Measurements from ENCODE around the gene ERMARD.

Gene ERMARD

GRCh38 chr6:169803271-169803811 lies 51.9 kb downstream of the ERMARD start:
- DNase-seq = peak; percentile 41

GRCh38 chr6:169803816-169804340 lies 52.5 kb downstream of the ERMARD start:
- DNase-seq = no peak

GRCh38 chr6:169804427-169804826 lies 53.0 kb downstream of the ERMARD start:
- DNase-seq = no peak

DNA sequence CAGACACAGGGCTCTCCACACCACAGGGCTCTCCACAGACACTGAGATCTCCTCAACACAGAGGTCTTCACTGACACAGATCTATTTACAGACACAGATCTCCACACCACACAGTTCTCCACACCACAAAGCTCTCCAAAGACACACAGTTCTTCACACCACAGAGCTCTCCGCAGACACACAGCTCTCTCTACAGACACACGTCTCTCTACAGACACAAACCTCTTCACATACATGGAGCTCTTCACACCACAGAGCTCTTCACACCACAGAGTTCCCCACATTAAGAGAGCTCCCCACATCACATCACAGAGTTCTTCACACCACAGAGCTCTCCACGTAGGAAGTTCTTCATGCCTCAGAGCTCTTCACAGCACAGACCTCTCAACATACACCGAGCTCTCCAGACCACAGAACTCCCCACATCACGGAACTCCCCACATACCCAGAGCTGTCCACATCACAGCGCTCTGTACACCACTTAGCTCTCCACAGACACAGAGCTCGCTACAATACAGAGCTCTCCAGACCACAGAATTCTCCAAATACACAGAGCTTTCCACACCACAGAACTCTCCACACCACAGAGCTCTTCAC lies 53.9 kb downstream of the ERMARD start:
- DNase-seq = no peak

GRCh38 chr6:169806701-169807100 lies 55.3 kb downstream of the ERMARD start:
- DNase-seq = no peak

DNA sequence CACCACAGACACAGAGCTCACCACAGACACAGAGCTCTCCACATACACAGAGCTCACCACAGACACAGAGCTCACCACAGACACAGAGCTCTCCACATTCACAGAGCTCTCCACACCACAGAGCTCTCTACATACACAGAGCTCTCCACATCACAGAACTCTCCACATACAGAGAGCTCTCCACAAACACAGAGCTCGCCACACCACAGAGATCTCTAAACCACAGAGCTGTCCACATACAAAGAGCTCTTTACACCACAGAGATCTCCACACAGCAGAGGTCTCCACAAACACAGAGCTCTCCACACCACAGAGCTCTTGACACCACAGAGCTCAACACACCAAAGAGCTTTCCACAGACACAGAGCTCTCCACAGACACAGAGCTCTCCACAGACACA lies 55.8 kb downstream of the ERMARD start:
- no peak for DNase-seq

DNA sequence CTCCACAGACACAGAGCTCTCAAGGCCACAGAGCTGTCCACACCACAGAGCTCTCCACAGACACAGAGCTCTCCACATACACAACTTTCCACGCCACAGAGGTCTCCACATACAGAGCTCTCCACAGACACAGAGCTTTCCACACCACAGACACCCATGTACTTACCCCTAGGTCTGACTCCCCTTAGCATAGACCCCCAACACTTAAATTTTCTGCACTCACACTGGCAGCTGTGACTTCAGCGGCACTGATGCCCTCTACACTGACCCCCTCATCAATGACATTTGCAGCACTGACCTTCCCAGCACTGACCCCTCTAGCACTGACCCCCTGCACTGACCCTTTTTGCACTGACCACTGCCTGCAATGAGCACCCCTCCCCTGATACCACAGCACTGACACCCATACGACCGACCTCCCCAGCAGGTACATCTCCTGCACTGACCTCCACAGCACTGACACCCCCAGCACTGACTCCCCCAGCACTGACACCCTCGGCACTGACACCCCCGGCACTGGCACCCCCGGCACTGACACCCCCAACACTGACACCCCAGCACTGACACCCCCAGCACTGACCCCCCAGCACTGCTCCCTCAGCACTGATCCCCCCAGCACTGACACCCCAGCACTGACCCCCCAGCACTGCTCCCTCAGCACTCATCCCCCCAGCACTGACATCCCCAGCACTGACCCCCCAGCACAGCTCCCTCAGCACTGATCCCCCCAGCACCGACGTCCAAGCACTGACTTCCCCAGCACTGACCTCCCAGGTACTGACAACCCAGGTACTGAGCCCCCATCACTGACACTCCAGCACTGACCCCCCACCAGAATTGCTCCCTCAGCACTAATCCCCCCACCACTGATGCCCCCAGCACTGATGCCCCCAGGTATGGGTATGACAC lies 56.5 kb downstream of the ERMARD start:
- no peak for DNase-seq

GRCh38 chr6:169808608-169808967 lies 57.2 kb downstream of the ERMARD start:
- no peak for DNase-seq

DNA sequence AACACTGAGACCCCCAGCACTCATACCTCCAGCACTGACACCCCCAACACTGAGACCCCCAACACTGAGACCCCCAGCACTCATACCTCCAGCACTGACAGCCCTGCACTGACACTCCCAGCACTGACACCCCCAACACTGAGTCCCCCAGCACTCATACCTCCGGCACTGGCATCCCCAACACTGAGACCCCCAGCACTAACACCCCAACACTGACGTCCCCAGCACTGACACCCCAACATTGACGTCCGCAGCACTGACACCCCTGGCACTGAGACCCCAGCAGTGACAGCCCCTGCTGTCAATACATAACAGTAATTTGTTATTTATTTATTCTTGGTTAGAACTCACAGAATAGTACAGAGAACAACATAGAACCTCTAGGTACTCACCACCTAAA lies 58.0 kb downstream of the ERMARD start:
- DNase-seq = no peak

DNA sequence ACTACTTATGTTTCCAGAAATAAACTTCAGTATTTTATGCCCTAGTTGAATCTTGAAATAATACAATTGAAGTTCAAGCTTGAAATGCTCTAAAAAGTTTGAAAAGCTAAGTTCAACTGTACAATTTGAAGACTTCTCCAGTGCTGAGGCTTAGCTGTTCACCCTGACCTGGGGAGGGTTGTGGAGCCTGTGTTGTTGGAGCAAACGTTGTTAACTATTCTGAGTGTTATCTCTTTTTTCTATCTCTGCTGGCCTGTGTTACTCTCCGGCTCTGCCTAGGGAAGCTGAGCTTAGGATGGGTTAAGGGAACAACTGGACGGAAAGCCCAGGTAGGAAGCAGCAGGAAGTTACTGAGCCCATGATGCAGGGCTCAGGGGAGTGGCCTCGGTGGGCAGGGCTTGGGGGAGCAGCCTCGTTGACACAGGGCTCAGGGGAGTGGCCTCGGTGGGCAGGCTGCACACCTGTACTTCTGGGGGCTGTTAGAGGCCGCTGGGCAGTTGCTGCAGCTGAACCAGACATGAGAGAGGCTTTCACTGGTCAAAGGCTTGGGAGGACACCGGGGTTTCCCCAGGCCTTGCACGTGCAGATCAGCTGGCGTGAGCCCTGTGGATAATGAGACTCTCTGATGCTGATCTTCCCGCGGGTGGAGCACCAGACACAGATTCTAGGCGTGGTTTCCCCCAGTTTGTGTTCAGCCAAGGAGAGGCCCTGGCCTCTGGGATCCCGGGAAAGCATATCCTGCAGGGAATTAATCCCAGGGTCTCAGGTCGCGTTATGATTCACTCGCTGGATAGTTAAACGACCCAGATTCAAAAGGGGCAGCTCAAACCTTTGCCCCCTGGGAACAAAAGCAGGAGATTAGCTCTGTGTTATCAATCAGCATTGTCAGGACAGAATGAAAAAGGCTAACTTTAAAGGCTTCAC lies 58.9 kb downstream of the ERMARD start:
- DNase-seq = no peak

DNA sequence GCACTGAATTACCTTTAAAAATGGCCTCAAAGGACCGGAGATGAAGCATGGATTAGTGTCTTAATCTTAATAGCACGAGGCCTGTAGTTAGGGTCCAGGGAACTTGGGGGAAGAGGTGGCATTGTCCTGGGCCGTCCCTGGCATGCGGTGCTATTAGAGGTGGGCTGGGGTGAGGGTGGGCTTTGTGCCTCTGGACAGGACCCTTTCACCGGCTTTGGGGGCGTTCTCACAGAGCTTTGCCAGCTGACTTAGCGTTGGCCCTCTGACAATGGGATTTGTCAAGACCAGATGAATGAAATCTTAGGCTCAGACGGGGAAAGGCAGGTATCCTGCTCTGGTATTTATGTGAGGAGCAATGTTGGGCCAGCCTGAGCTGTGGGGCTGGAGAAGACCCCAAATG lies 59.6 kb downstream of the ERMARD start:
- DNase-seq = no peak

- DNase-seq = no peak
These were observed 60.3 kb downstream of the ERMARD start for GRCh38 chr6:169811521-169812256.

GRCh38 chr6:169812257-169812644 lies 60.8 kb downstream of the ERMARD start:
- no peak for DNase-seq

- DNase-seq = no peak
These were observed 62.5 kb downstream of the ERMARD start for GRCh38 chr6:169813969-169814368.

GRCh38 chr6:169816054-169816453 lies 64.6 kb downstream of the ERMARD start:
- DNase-seq = no peak

DNA sequence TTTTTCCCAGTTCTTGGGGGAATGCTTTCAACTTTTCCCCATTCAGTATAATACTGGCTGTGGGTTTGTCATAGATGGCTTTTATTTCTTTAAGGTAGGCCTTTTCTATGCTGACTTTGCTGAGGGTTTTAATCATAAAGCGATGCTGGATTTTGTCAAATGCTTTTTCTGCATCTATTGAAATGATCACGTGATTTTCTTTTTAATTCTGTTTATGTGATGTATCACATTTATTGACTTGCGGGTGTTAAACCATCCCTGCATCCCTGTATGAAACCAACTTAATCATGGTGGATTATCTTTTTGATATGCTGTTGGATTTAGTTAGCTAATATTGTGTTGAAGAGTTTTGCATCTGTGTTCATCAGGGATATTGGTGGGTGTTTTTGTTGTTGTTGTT lies 65.6 kb downstream of the ERMARD start:
- DNase-seq = no peak

- DNase-seq = no peak
These were observed 68.9 kb downstream of the ERMARD start for GRCh38 chr6:169820358-169820757.

DNA sequence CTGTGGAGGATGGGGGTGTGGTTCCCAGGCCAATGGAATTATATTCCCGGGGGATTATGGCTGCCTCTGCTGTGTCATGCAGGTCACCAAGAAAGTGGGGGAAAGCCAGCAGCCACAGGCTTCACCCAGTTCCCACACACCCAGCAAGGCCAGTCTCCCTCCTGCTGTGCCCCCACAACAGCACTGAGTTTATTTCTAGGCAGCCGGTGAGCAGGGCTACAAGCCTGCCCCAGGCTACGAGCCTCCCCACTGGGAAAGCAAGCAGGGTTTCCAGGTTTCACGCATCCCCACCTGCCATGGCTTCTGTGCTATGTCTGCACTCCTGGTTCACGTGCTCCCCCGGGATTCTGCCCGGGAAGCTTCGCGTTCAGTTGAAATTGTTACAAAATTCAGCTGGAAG lies 72.6 kb downstream of the ERMARD start:
- no peak for DNase-seq

DNA sequence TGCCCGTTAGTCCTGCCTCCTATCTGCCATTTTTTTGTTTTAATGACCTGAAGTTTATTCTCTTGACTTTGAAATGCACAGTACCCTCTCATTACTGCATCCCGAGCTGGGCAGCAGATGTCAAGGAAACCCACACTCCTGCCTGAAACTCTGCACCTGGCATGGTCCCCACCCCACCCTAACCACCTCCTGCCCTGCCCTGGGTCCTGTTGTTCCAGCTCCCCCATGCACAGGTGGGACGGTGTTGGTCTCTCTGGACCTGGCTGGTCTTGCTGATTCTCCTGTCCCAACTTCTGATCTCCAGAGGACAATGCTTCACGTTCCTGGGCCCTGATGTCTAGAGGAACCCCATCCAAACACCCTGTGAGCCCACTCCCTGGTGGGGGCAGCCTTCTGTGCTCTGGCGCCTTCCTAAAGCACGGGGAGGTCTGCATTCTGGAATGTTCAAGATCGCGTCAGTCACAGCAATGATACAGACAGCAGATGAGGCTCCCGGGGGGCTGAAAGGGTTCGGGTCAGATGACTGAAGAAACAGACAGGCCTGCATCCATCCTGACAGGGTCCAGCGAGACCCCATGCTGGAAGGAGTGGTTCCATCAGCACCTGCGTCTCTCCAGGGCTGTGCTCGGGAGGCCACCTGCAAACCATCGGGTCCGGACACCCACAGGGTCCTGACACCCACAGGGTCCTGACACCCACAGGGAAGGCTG lies 73.6 kb downstream of the ERMARD start:
- no peak for DNase-seq

GRCh38 chr6:169825558-169826225 lies 74.3 kb downstream of the ERMARD start:
- no peak for DNase-seq

GRCh38 chr6:169826697-169827096 lies 75.3 kb downstream of the ERMARD start:
- no peak for DNase-seq

Measured in hematopoietic multipotent progenitor cell treated with erythropoietin and hydrocortisone succinate and interleukin-3 and kit ligand, for 6 days (in vitro differentiated cells).